Adrenal gland (tissue), 12 donors: Measurements from ENCODE around the gene ZNF438. TPM values are rescaled to one million over a fixed set of nuclear protein-coding genes. Genes with fewer than 3 reads are reported as not detected.

Source experiments
- DNase-seq, 7 donors: peaks; one replicate each; pipeline ENCODE4 v3.0.0-alpha.2; 2019 to 2020
- H3K27ac ChIP-seq, 5 donors: fragments of 200-600 bp; sonication (generic) in 4 of 5; 1 replicate in 3 of 5; 2 replicates in 2 of 5; pipeline versions ENCODE4 v1.5.1 to v1.8.0; 2016 to 2020; ENCODE audit warnings: mild to moderate bottlenecking in 1 of 5
- H3K27me3 ChIP-seq: fragments of 200-600 bp; 2 replicates; pipeline ENCODE4 v1.8.0; 2021
- H3K36me3 ChIP-seq, 2 donors: fragments of 200-600 bp; replicated peaks in 1 of 2; 1 replicate in 1 of 2; 2 replicates in 1 of 2; pipeline versions ENCODE4 v1.5.1 to v1.8.0; 2018 to 2022
- H3K4me1 ChIP-seq, 2 donors: fragments of 200-600 bp; replicated peaks in 1 of 2; 1 replicate in 1 of 2; 2 replicates in 1 of 2; pipeline versions ENCODE4 v1.5.1 to v1.8.0; 2018 to 2021
- H3K4me3 ChIP-seq, 4 donors: fragments of 200-600 bp; sonication (generic) in 3 of 4; one replicate each; pipeline ENCODE4 v1.5.1; 2016 to 2018
- H3K9me3 ChIP-seq, 3 donors: fragments of 200-600 bp; sonication (generic) in 1 of 3; replicated peaks in 1 of 3; 1 replicate in 2 of 3; 2 replicates in 1 of 3; pipeline versions ENCODE4 v1.5.1 to v1.8.0; 2016 to 2021
- POLR2A ChIP-seq, 2 donors: fragments of 450-650 bp; IDR thresholded peaks; one replicate each; pipeline ENCODE4 v1.6.1; 2017; ENCODE audit warnings: antibody characterized with exemption in 2 of 2, mild to moderate bottlenecking in 2 of 2, moderate library complexity in 1 of 2
- WGBS, 4 donors: extraction: QIAGEN DNeasy Blood & Tissue Kit in 2 of 4; methylation state at CpG; one replicate each; pipeline versions ENCODE4 v1.1.5 to v1.1.7; 2013 to 2017; 5-methylcytosine and 5-hydroxymethylcytosine counted together
- intact Hi-C, 2 donors: fragments of 100-400 bp; cut with DNase I; formaldehyde crosslinking; loops; one replicate each; pipeline versions ENCODE4 v1.14.1 to v1.15.0; 2022 to 2023
- polyA plus RNA-seq, 3 donors: library from polyadenylated mRNA; stranded (reverse); fragments of 200-250 nt in 2 of 3; fragments of 350-450 nt in 1 of 3; fragmentation: Illumina TruSeq in 1 of 3; extraction: RNeasy Lipid Tissue Mini Kit (QIAGEN cat#74804) in 1 of 3; gene quantifications; one replicate each; pipeline ENCODE4 v1.2.3, GENCODE V29; 2013 to 2014
- total RNA-seq, 9 donors: library from RNA; depleted of rRNA in 4 of 9; stranded (reverse); fragments of >200 nt in 4 of 9; fragments of 120-200 nt in 1 of 9; fragmentation: NEBNext Ultra II Directional in 1 of 9; extraction: Animal tissue kit (Norgen Biotek cat#: 25700) in 1 of 9; gene quantifications; one replicate each; pipeline versions ENCODE4 v1.1.0 to v1.2.4, GENCODE V29; 2013 to 2023
- TF ChIP-seq, protein P1 (sequence below), 6 experiments: fragments of 450-650 bp in 4 of 6; fragments of 200-600 bp in 2 of 6; sonication (generic) in 1 of 6; IDR thresholded peaks; 1 replicate in 5 of 6; 2 replicates in 1 of 6; pipeline versions ENCODE4 v1.5.1 to v1.8.0; 2016 to 2021; ENCODE audit warnings: antibody characterized with exemption in 6 of 6, mild to moderate bottlenecking in 2 of 6, moderate library complexity in 1 of 6
- donor health status: healthy with polysubstance abuse.
- donor health status: Bipolar disorder and iron deficiency.
- donor health status: DM: yes; HTN: yes; CAD: no.
- donor health status: DM: no; HTN: no; CAD: no.
- donor health status: DM: no; HTN: no; CAD: no.
- donor health status: DM: yes; HTN: yes; CAD: no.

ZNF438 gene
- total and polyA plus RNA-seq, 12 donors, result 3.4 to 15.5 (median 5.7) TPM

GRCh38 chr10:30993155-30993554, 38.5 kb downstream of the ZNF438 start:
- Histone ChIP-seq H3K4me1 (peaks cover 0 to 10% of the 10 kb centered on the region in 2 donors), H3K4me3 (no peak overlapping the region), H3K27me3 (no peaks in the 10 kb centered on the region), H3K9me3 (no peaks in the 10 kb centered on the region), H3K27ac (no peak overlapping the region), H3K36me3 (no peaks in the 10 kb centered on the region)
- WGBS, 4 donors, result 92 to 100% (median 100%) methylated on average over 1 of the region's 1 CpG
- TF ChIP-seq, protein P1, sequence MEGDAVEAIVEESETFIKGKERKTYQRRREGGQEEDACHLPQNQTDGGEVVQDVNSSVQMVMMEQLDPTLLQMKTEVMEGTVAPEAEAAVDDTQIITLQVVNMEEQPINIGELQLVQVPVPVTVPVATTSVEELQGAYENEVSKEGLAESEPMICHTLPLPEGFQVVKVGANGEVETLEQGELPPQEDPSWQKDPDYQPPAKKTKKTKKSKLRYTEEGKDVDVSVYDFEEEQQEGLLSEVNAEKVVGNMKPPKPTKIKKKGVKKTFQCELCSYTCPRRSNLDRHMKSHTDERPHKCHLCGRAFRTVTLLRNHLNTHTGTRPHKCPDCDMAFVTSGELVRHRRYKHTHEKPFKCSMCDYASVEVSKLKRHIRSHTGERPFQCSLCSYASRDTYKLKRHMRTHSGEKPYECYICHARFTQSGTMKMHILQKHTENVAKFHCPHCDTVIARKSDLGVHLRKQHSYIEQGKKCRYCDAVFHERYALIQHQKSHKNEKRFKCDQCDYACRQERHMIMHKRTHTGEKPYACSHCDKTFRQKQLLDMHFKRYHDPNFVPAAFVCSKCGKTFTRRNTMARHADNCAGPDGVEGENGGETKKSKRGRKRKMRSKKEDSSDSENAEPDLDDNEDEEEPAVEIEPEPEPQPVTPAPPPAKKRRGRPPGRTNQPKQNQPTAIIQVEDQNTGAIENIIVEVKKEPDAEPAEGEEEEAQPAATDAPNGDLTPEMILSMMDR (IDR thresholded peaks at IDR 0.05), result no peak
- TF ChIP-seq POLR2A (IDR thresholded peaks at IDR 0.05), result no peak
- no peak for DNase-seq
- intact Hi-C loops, result no loop called here

GRCh38 chr10:30992681-30993080, 39.0 kb downstream of the ZNF438 start:
- intact Hi-C loops, result no loop called here
- TF ChIP-seq, protein P1 (IDR thresholded peaks at IDR 0.05), result no peak
- no peak for TF ChIP-seq POLR2A (IDR thresholded peaks at IDR 0.05)
- Histone ChIP-seq H3K27ac (no peak overlapping the region), H3K9me3 (no peaks in the 10 kb centered on the region), H3K27me3 (no peaks in the 10 kb centered on the region), H3K4me3 (no peak overlapping the region), H3K4me1 (peaks cover 0 to 10% of the 10 kb centered on the region in 2 donors), H3K36me3 (no peaks in the 10 kb centered on the region)
- no peak for DNase-seq
- 71 to 84% (median 79%) methylated on average over 4 of the region's 4 CpGs for WGBS, 4 donors

- H3K27me3 ChIP-seq, result no peaks in the 10 kb centered on the region
- no peak overlapping the region for H3K4me3 ChIP-seq
- no peak for DNase-seq
- H3K36me3 ChIP-seq, result no peaks in the 10 kb centered on the region
- TF ChIP-seq POLR2A (IDR thresholded peaks at IDR 0.05), result no peak
- TF ChIP-seq, protein P1 (IDR thresholded peaks at IDR 0.05), result no peak
- H3K4me1 ChIP-seq, result peaks cover 0 to 10% of the 10 kb centered on the region in 2 donors
- no peak overlapping the region for H3K27ac ChIP-seq
- WGBS, 4 donors, result 43 to 73% (median 66%) methylated on average over 1 of the region's 1 CpG
- no peaks in the 10 kb centered on the region for H3K9me3 ChIP-seq
- intact Hi-C loops, result no loop called here
Measured at GRCh38 chr10:30991647-30992011, 40.0 kb downstream of the ZNF438 start.

GRCh38 chr10:30990971-30991646, 40.6 kb downstream of the ZNF438 start:
- DNase-seq, result no peak
- no peak overlapping the region for H3K27ac ChIP-seq
- no peak for TF ChIP-seq POLR2A (IDR thresholded peaks at IDR 0.05)
- TF ChIP-seq, protein P1 (IDR thresholded peaks at IDR 0.05), result no peak
- no peaks in the 10 kb centered on the region for H3K9me3 ChIP-seq
- WGBS, 4 donors, result 93 to 96% (median 94%) methylated on average over 2 of the region's 2 CpGs
- H3K4me3 ChIP-seq, result no peak overlapping the region
- H3K27me3 ChIP-seq, result no peaks in the 10 kb centered on the region
- H3K36me3 ChIP-seq, result no peaks in the 10 kb centered on the region
- intact Hi-C loops, result no loop called here
- H3K4me1 ChIP-seq, result peaks cover 0 to 10% of the 10 kb centered on the region in 2 donors
